Activated gamma-delta T cell treated with Interleukin-2 at 50 U/mL for 16 hours (primary cell): ENCODE results near the gene FAM151A.

Experiments used
- DNase-seq: peaks from one replicate; pipeline ENCODE4 v3.0.0-alpha.2; 2020

FAM151A gene

GRCh38 chr1:54603241-54603640 is 20.1 kb downstream of the FAM151A start:
- DNase-seq = no peak

- no peak for DNase-seq
Observed at GRCh38 chr1:54602554-54602953, 20.8 kb downstream of the FAM151A start.

- no peak for DNase-seq
Observed at GRCh38 chr1:54601730-54602129, 21.6 kb downstream of the FAM151A start.

- DNase-seq = no peak
Observed at GRCh38 chr1:54600947-54601721, 22.2 kb downstream of the FAM151A start.

- no peak for DNase-seq
Observed at GRCh38 chr1:54599211-54599823, 24.0 kb downstream of the FAM151A start.

- no peak for DNase-seq
Observed at GRCh38 chr1:54597455-54598030, 25.8 kb downstream of the FAM151A start.

GRCh38 chr1:54596756-54597155 is 26.6 kb downstream of the FAM151A start:
- DNase-seq = no peak

DNA sequence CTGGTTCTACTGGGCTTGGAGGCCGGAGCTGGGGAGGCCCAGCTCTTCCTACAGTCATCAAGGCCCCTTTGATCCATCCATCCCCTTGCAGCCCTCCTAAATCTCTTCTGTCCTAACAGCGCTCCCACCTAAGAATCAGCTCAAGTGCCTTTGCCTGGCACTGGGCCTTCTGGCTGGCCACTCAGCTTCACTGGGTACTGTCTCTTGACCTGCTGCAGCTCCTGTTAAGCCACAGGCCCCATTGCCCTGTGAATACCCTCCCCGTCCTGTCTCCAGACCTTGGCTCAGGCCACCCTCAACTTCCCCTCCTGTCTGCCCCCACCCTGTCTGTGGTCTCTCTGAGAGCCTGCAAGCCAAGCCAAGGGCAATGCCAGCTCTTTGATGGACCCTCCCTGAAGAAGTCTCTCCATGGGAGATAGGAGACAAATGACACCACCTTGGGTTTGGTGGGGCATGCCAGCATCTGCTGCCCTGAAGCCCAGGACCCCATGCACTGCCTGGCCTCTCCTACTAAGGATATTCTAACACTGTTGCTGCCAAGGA is 27.3 kb downstream of the FAM151A start:
- DNase-seq = no peak

DNA sequence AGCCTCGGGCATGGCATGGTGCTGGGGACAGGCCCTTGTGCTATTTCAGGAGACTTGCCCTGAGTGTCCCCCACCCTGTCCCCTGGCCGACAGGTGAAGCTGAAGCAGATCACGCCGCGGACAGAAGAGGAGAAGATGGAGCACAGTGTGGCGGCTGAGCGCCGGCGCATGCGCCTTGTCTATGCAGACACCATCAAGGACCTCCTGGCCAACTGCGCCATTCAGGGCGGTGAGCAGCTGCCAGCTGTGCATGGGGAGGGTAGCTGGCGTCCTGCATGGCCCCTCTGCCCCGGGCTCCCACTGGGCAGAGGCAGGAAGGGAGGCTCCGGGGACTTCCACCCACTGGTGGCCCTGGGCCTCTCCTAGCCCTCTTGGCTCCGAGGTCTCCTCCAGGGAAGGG is 28.9 kb downstream of the FAM151A start:
- DNase-seq = no peak

DNA sequence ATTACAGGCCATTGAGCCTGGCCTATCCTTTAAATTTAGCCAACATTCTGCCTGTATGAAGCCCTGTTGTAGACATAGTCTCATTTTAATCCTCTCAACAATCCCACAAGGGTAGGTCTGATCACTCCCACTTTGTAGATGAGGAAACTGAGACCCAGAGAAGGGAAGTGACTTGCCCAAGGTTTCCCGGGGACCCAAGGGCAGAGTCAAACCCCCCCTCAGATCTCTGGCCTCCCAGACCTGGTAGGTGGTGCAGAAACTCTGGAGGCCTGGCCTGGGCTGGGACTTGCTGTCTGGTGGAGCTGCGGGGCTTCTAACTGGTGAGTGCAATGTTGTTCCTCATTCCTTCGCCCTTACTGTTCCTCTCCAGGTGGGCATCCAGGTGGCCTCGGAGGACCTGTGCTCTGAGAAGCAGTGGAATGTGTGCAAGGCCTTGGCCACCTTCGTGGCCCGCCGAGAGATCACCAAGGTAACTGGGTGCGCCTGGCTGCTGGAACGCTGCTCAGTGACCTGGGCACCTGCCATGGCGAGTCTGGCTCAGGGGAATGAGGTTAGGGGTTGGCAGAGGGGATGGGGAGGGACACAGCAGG is 29.7 kb downstream of the FAM151A start:
- DNase-seq = no peak

- DNase-seq = no peak
Observed at GRCh38 chr1:54591127-54591756, 32.1 kb downstream of the FAM151A start.

GRCh38 chr1:54588377-54588776 is 34.9 kb downstream of the FAM151A start:
- DNase-seq = no peak

DNA sequence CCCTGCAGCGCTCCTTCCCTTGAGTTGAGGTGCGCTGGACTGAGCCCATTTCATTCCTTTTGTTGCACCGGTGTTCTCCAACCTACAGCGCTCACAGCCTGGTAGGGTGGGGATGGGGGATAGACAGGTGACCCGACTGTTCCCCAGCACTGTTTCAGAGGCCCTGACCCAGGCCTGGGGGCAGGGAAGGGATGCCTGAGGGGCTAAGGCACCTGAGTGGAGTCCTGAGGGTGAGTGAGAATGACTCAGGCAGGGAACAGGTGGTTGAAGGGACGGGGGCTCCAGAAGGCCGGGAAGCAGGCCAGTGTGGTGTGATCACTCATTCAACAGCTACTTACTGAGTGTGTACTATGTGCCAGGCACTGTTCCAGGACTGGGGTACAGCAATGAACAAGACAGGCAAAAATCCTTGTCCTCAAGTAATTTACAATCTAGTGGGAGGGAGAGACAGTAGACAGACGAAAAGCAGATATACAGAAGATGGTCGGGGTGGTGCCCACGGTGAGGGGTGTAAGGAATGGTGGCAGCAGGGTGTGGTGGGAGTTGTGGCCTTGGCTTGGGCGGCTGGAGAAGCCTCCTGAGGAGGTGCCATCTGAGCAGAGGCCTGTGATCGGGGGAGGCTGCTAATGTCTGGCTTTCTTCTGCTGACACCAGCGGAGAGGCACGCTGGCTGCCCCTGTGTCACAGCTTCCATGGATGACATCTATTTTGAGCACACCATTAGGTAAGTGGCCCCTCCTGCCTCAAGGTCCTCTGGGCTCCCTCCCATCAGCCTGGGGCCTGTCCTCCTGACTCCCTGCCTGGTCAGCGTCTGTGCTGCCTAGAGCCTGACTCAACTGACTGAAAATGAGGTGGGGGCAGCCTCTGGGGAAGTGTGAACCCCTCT is 37.9 kb downstream of the FAM151A start:
- no peak for DNase-seq

- no peak for DNase-seq
Observed at GRCh38 chr1:54584575-54584974, 38.8 kb downstream of the FAM151A start.

DNA sequence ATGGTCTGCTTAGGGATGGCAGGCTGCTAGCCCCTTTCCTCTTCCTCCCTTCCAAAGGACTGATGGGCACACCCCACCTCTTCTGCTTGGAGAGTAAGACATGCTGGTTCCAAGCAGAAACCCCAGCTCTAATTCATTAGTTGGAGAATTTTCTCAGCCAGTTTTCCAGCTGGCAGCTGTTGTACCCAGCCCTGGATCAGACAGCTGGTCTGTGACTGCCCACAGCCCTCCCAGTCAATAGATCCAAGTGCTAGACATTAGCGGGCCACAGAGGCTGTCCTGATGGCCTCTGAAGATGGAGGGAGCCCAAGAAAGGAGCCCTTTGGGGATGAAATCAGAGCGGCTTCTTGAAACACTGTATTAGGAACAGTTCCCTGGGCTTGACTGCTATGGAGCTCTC is 39.5 kb downstream of the FAM151A start:
- DNase-seq = no peak

DNA sequence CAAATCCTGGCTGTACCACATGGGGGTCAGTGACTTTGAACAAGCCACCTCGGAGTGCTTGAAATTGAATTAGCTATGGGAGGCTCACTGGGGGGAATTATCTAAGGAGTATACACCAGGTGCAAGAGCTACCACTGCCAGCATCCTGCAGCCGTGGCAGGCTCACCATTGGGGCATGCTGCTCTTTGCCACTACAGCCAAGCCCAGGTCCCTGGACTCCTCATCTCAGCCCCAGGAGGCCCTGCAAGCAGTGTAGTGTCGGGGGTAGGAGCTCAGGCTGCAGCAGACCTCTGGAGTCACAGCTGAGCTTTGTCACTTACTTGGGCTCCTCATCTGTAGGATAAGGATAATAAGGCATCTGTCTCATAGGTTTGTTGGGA is 40.0 kb downstream of the FAM151A start:
- no peak for DNase-seq

DNA sequence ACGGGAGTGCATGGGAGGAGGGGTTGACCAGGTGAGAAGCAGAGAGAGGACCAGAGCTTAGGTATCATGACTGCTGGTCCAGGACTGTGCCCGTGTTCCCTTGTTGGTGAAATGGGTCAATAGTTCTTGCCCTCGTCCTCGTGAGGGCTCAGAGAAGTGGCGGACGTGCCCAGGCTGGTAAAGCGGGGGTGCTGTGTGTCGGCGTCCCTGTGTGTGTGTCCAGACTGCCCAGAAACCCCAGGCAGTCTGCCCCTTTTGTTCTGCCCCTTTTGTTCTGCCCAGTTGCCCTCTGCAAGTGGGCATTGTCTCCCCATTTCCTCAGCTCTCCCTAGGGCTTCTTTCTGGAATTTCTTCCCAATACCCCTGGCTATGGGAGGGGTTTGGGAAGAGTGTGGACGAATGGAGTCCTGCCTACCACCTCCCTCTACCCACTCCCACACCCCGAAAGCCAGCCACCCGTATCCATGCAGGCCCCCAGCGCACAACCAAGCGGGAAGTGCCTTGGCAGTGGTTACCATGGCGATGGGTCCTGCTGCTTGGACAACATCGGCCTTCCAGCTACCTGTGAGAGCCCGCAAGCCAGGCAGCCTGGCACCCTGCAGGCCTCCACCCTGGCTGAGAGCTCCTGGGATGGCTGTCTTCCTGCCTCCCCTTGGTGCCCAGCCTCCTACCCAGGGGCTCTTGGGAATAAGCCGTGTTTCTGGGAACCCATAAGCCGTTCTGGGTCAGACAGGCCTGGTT is 40.6 kb downstream of the FAM151A start:
- no peak for DNase-seq

DNA sequence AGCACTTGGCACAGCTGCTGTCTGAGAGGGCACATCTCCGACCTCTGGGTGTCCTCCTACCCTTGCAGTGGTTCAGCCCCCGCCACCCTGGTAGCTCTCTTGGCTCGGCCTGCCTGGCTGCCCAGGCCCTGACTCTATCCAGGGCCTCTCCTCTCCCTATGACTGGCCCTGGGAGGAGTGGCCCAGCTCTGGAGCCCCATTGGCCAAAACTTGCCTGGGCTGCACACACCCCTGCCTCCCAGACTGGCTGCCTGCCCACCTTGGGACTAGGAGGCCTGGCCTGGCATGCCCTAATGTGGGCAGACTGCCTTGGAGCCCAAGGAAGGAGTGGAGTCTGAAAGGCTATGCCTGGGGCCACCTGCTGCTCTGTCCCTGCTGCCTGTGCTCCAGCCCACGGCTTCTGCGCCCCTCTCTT is 41.7 kb downstream of the FAM151A start:
- no peak for DNase-seq

DNA sequence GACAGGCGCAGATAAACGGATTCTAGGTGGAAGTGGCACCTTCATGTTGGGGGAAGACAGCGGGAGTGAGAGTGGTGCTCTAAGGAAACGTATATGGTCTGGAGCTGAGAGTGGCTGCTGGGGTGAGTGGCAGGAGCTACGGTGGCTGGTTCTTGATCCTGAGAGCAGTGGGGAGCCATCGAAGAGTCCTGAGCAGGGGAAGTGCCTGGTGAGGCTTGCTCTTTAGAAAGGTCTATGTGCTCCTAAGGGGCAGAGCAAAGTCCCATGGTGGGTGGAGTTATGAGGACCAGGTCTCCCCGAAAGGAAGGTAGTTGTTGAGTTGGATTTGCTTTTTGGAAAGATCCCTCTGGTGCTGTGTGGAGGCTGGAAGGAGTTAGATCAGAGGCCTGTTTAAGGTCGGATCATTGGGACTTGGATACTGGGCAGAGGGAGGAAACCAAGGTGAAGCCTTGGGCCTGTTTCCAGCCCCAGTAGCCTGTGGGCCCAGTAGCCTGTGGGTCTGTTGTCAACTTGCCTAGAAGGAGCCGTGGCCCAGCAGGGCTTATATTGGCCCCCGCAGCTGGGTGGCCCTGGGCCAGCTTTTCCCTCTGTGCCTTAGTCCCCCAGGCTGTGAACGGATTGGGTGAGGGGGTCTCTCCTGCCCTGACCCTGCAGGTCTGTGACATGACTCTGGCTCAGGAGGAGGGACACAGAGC is 42.3 kb downstream of the FAM151A start:
- DNase-seq = no peak

GRCh38 chr1:54579337-54579781 is 44.0 kb downstream of the FAM151A start:
- DNase-seq = no peak

DNA sequence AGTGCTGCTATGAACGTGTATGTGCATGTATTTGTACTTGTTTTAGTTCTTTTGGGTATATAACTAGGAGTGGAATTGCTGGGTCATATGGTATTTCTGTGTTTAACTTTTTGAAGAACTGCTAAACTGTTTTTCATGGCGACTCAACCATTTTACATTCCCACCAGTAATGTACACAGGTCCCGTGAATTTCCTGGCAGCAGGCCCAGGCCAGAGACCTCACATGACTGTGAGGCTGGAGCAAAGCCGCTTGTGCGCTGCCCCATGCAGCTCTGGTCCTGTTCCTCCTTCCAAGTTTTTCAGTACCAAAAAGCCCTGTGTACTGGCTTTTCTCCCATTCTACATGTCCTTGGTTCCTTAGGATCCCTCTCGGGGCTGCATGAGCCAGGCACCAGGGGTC is 45.7 kb downstream of the FAM151A start:
- DNase-seq = no peak
